SK-N-MC (cell line): ENCODE measurements around the gene DIDO1.

Experiments
- EZH2 ChIP-seq: fragments of 200-600 bp; sonication (generic); IDR thresholded peaks from one replicate; pipeline ENCODE4 v1.6.1; 2017; ENCODE audit warnings: antibody characterized with exemption
- POLR2AphosphoS5 ChIP-seq: IDR thresholded peaks from 2 replicates; pipeline ENCODE4 v1.6.1; 2012; ENCODE audit warnings: mild to moderate bottlenecking, low read depth, low read length, borderline replicate concordance

- TF ChIP-seq POLR2AphosphoS5 (no peak), EZH2 (no peak)
Observed at GRCh38 chr20:62958388-62959100, 32.2 kb upstream of the DIDO1 start.
